IPS-20b (cell line): ENCODE results near the gene STAM2.

Experiments
- H3K27ac ChIP-seq: one replicate; pipeline ENCODE4 v1.5.1; 2013; ENCODE audit warnings: low read length
- H3K27me3 ChIP-seq: 2 replicates; pipeline ENCODE4 v1.6.1; 2013; ENCODE audit warnings: mild to moderate bottlenecking, low read length, inconsistent platforms; ENCODE audit not compliant: insufficient read depth
- H3K36me3 ChIP-seq: 2 replicates; pipeline ENCODE4 v1.6.1; 2013; ENCODE audit warnings: low read depth, mild to moderate bottlenecking, inconsistent platforms, low read length, moderate library complexity; ENCODE audit not compliant: insufficient read depth
- H3K4me1 ChIP-seq: 2 replicates; pipeline ENCODE4 v1.6.1; 2013; ENCODE audit warnings: mild to moderate bottlenecking, control low read depth, inconsistent platforms, low read length, moderate library complexity; ENCODE audit not compliant: insufficient read depth
- H3K4me3 ChIP-seq: 2 replicates; pipeline ENCODE4 v1.5.1; 2013; ENCODE audit warnings: mild to moderate bottlenecking, low read length, inconsistent platforms
- H3K9ac ChIP-seq: 2 replicates; pipeline ENCODE4 v1.6.1; 2013; ENCODE audit warnings: low read depth, mild to moderate bottlenecking, inconsistent platforms, low read length, moderate library complexity
- H3K9me3 ChIP-seq: 2 replicates; pipeline ENCODE4 v1.6.1; 2013; ENCODE audit warnings: mild to moderate bottlenecking, low read depth, low read length, inconsistent platforms; ENCODE audit not compliant: insufficient read depth

Gene STAM2

GRCh38 chr2:152086231-152086630 is 89.3 kb downstream of the STAM2 start:
- H3K9me3 ChIP-seq = no peaks in the 10 kb centered on the region
- H3K36me3 ChIP-seq = no peaks in the 10 kb centered on the region
- no peaks in the 10 kb centered on the region for H3K27me3 ChIP-seq
- no peak overlapping the region for H3K4me3 ChIP-seq
- no peaks in the 10 kb centered on the region for H3K4me1 ChIP-seq
- no peak overlapping the region for H3K27ac ChIP-seq
- no peak overlapping the region for H3K9ac ChIP-seq

GRCh38 chr2:152084076-152084475 is 91.5 kb downstream of the STAM2 start:
- Histone ChIP-seq H3K4me3 (no peak overlapping the region), H3K27ac (no peak overlapping the region), H3K9me3 (no peaks in the 10 kb centered on the region), H3K9ac (no peak overlapping the region), H3K27me3 (no peaks in the 10 kb centered on the region), H3K36me3 (no peaks in the 10 kb centered on the region), H3K4me1 (no peaks in the 10 kb centered on the region)

- Histone ChIP-seq H3K27ac (no peak overlapping the region), H3K36me3 (no peaks in the 10 kb centered on the region), H3K9me3 (no peaks in the 10 kb centered on the region), H3K4me1 (no peaks in the 10 kb centered on the region), H3K9ac (no peak overlapping the region), H3K4me3 (no peak overlapping the region), H3K27me3 (no peaks in the 10 kb centered on the region)
Measured at GRCh38 chr2:152083202-152083875, 92.2 kb downstream of the STAM2 start.

GRCh38 chr2:152078662-152079061 is 96.9 kb downstream of the STAM2 start:
- Histone ChIP-seq H3K4me1 (peaks cover 2% of the 10 kb centered on the region; the same call in 1 of the 2 replicates), H3K27ac (no peak overlapping the region), H3K4me3 (no peak overlapping the region), H3K36me3 (no peaks in the 10 kb centered on the region), H3K27me3 (no peaks in the 10 kb centered on the region), H3K9me3 (no peaks in the 10 kb centered on the region), H3K9ac (no peak overlapping the region)

- H3K36me3 ChIP-seq = no peaks in the 10 kb centered on the region
- H3K4me3 ChIP-seq = no peak overlapping the region
- H3K27me3 ChIP-seq = no peaks in the 10 kb centered on the region
Measured at GRCh38 chr2:152078023-152078422, 97.5 kb downstream of the STAM2 start.

GRCh38 chr2:152075461-152076050 is 100.0 kb downstream of the STAM2 start:
- Histone ChIP-seq H3K9ac (no peak overlapping the region), H3K27ac (no peak overlapping the region), H3K4me1 (peaks cover 8% of the 10 kb centered on the region; the same call in 1 of the 2 replicates), H3K9me3 (no peaks in the 10 kb centered on the region), H3K36me3 (no peaks in the 10 kb centered on the region), H3K4me3 (no peak overlapping the region), H3K27me3 (no peaks in the 10 kb centered on the region)

More at GRCh38 chr2:152078023-152078422, 97.5 kb downstream of the STAM2 start:
- no peaks in the 10 kb centered on the region for H3K9me3 ChIP-seq
- peaks cover 8% of the 10 kb centered on the region; the same call in 1 of the 2 replicates for H3K4me1 ChIP-seq
- no peak overlapping the region for H3K9ac ChIP-seq
- no peak overlapping the region for H3K27ac ChIP-seq

- no peaks in the 10 kb centered on the region for H3K27me3 ChIP-seq
Measured at GRCh38 chr2:152072011-152072410, 103.6 kb downstream of the STAM2 start.

GRCh38 chr2:152071518-152071917 is 104.0 kb downstream of the STAM2 start:
- Histone ChIP-seq H3K36me3 (no peaks in the 10 kb centered on the region), H3K27ac (no peak overlapping the region), H3K9me3 (no peaks in the 10 kb centered on the region), H3K9ac (no peak overlapping the region), H3K4me1 (peaks cover 8% of the 10 kb centered on the region; the same call in 1 of the 2 replicates), H3K27me3 (no peaks in the 10 kb centered on the region), H3K4me3 (no peak overlapping the region)

More at GRCh38 chr2:152072011-152072410, 103.6 kb downstream of the STAM2 start:
- Histone ChIP-seq H3K4me3 (no peak overlapping the region), H3K9me3 (no peaks in the 10 kb centered on the region), H3K9ac (no peak overlapping the region), H3K4me1 (peaks cover 8% of the 10 kb centered on the region; the same call in 1 of the 2 replicates), H3K27ac (no peak overlapping the region), H3K36me3 (no peaks in the 10 kb centered on the region)

GRCh38 chr2:152071092-152071491 is 104.5 kb downstream of the STAM2 start:
- Histone ChIP-seq H3K9ac (no peak overlapping the region), H3K9me3 (no peaks in the 10 kb centered on the region), H3K27me3 (no peaks in the 10 kb centered on the region), H3K4me3 (no peak overlapping the region), H3K4me1 (peaks cover 8% of the 10 kb centered on the region; the same call in 1 of the 2 replicates), H3K27ac (no peak overlapping the region), H3K36me3 (no peaks in the 10 kb centered on the region)

GRCh38 chr2:152068226-152068625 is 107.3 kb downstream of the STAM2 start:
- H3K36me3 ChIP-seq = no peaks in the 10 kb centered on the region
- H3K4me1 ChIP-seq = peaks cover 2% of the 10 kb centered on the region; the same call in 1 of the 2 replicates
- no peaks in the 10 kb centered on the region for H3K27me3 ChIP-seq
- no peak overlapping the region for H3K4me3 ChIP-seq
- no peak overlapping the region for H3K27ac ChIP-seq
- no peaks in the 10 kb centered on the region for H3K9me3 ChIP-seq
- no peak overlapping the region for H3K9ac ChIP-seq

- Histone ChIP-seq H3K9ac (no peak overlapping the region), H3K9me3 (no peaks in the 10 kb centered on the region), H3K4me3 (no peak overlapping the region), H3K27me3 (no peaks in the 10 kb centered on the region), H3K27ac (no peak overlapping the region), H3K4me1 (no peaks in the 10 kb centered on the region), H3K36me3 (no peaks in the 10 kb centered on the region)
Measured at GRCh38 chr2:152067823-152068222, 107.7 kb downstream of the STAM2 start.
